HEK293T (cell line): ENCODE measurements around the gene AFTPH.

Source experiments
- CTBP1 ChIP-seq: fragments of 450-650 bp; IDR thresholded peaks from 2 replicates; pipeline ENCODE4 v1.6.1; 2016; ENCODE audit warnings: borderline replicate concordance
- FOXA1 ChIP-seq: fragments of 450-650 bp; IDR thresholded peaks from 2 replicates; pipeline ENCODE4 v1.6.1; 2016; ENCODE audit warnings: mild to moderate bottlenecking
- FOXK2 ChIP-seq: fragments of 450-650 bp; IDR thresholded peaks from 2 replicates; pipeline ENCODE4 v1.6.1; 2016; ENCODE audit warnings: mild to moderate bottlenecking
- FOXM1 ChIP-seq: fragments of 450-650 bp; IDR thresholded peaks from 2 replicates; pipeline ENCODE4 v1.6.1; 2017; ENCODE audit warnings: mild to moderate bottlenecking, borderline replicate concordance
- LEF1 ChIP-seq: fragments of 450-650 bp; IDR thresholded peaks from 2 replicates; pipeline ENCODE4 v1.6.1; 2017; ENCODE audit warnings: mild to moderate bottlenecking, borderline replicate concordance
- NFRKB ChIP-seq: fragments of 450-650 bp; IDR thresholded peaks from 2 replicates; pipeline ENCODE4 v1.6.1; 2016; ENCODE audit warnings: mild to moderate bottlenecking, moderate library complexity
- PKNOX1 ChIP-seq: fragments of 450-650 bp; IDR thresholded peaks from 2 replicates; pipeline ENCODE4 v1.6.1; 2016
- SP1 ChIP-seq: fragments of 450-650 bp; IDR thresholded peaks from 2 replicates; pipeline ENCODE4 v1.6.1; 2017
- SUZ12 ChIP-seq: fragments of 450-650 bp; IDR thresholded peaks from 2 replicates; pipeline ENCODE4 v1.6.1; 2016; ENCODE audit warnings: mild to moderate bottlenecking
- TARDBP ChIP-seq: fragments of 450-650 bp; IDR thresholded peaks from 2 replicates; pipeline ENCODE4 v1.6.1; 2016
- ZNF384 ChIP-seq: fragments of 450-650 bp; IDR thresholded peaks from 2 replicates; pipeline ENCODE4 v1.6.1; 2016

- no peak for TF ChIP-seq FOXK2
- TF ChIP-seq SUZ12 = no peak
- no peak for TF ChIP-seq PKNOX1
- TF ChIP-seq NFRKB = no peak
- TF ChIP-seq SP1 = no peak
- TF ChIP-seq TARDBP = no peak
- no peak for TF ChIP-seq FOXM1
- no peak for TF ChIP-seq CTBP1
- TF ChIP-seq FOXA1 = no peak
- no peak for TF ChIP-seq ZNF384
- no peak for TF ChIP-seq LEF1
Observed at GRCh38 chr2:64485331-64485730, 38.8 kb upstream of the AFTPH start.
